ENCODE results near the gene OR13C9. TPM values are rescaled to one million over a fixed set of nuclear protein-coding genes. Genes with fewer than 3 reads are reported as not detected.

The OR13C9 gene
- total RNA-seq, 1 experiment from 2014 or later: not detected

DNA sequence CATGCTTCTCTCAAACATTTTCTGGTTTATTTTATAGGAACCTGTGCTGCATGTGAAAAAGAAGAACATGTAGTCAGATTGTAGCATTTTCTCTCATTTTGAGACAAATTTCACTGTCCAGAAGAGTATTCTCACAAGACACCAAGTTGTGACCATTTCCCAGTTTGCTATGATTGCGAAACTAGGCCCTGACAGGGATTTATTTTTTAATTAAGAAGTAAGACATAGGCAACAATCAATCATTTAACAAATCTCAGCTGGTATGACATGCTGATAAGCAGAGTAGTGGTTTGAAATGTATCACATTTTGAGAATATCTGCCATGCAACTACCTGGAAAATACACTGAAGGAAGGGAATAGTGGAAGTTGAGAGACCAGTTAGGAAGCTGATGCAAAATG is 37.4 kb downstream of the OR13C9 start:
- no peaks in the 10 kb centered on the region for H3K4me1 ChIP-seq
- H3K9me3 ChIP-seq (replicated peaks): no peaks in the 10 kb centered on the region
- no peaks in the 10 kb centered on the region for H3K36me3 ChIP-seq
- DNase-seq: no peak
- H3K4me3 ChIP-seq: no peak overlapping the region
- no peak overlapping the region for H3K27ac ChIP-seq
- no peaks in the 10 kb centered on the region for H3K27me3 ChIP-seq

- DNase-seq: no peak
- Histone ChIP-seq H3K4me3 (no peak overlapping the region), H3K36me3 (no peaks in the 10 kb centered on the region), H3K27ac (no peak overlapping the region), H3K4me1 (no peaks in the 10 kb centered on the region), H3K27me3 (no peaks in the 10 kb centered on the region), H3K9me3 (replicated peaks) (no peaks in the 10 kb centered on the region)
Observed at GRCh38 chr9:104577263-104577662, 40.7 kb downstream of the OR13C9 start.

DNA sequence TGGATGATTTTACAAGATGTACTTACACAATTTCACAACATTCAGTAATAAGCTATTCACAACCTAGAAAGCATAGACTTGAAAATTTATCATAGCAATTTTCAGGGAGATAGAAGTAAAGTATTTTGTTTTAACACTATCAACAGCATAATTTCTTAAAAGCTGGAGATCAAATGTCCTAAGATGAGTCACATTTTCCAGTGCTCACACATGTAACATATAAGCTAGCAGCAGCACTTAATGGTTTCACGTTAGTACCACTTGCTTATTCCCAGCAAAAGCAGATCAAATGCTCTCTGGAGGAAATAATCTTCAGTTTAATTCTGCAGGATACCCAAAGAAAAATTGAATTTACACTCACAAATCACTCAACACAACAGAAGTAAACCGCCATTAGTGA is 42.5 kb downstream of the OR13C9 start:
- no peaks in the 10 kb centered on the region for H3K36me3 ChIP-seq
- H3K4me1 ChIP-seq: no peaks in the 10 kb centered on the region
- H3K27ac ChIP-seq: no peak overlapping the region
- H3K27me3 ChIP-seq: no peaks in the 10 kb centered on the region
- no peak for DNase-seq
- no peak overlapping the region for H3K4me3 ChIP-seq
- H3K9me3 ChIP-seq (replicated peaks): no peaks in the 10 kb centered on the region

DNA sequence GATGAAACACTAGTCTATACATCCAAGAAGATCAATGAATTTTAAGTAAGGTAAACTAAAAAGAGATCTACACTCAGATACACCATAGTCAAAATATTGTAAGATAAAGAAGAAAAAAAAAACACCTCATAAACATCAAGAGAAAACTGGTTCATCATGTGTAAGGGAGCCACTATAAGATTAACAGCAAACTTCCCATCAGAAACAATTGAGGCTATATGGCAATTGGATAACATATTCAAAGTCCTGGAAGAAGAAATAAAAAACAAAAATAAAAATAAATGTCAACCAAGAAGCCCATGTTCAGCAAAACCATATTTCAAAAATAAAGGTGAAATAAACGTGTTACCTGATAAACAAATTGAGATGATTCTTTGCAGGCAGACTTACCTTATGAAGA is 45.4 kb downstream of the OR13C9 start:
- H3K9me3 ChIP-seq (replicated peaks): no peaks in the 10 kb centered on the region
- DNase-seq: no peak
- H3K27ac ChIP-seq: no peak overlapping the region
- no peak overlapping the region for H3K4me3 ChIP-seq
- no peaks in the 10 kb centered on the region for H3K36me3 ChIP-seq
- no peaks in the 10 kb centered on the region for H3K4me1 ChIP-seq
- no peaks in the 10 kb centered on the region for H3K27me3 ChIP-seq

- Histone ChIP-seq H3K9me3 (replicated peaks) (no peaks in the 10 kb centered on the region), H3K4me3 (no peak within 1 kb of the TSS), H3K27ac (no peak within 1 kb of the TSS), H3K36me3 (no peaks in the 10 kb centered on the region), H3K4me1 (no peaks in the 10 kb centered on the region), H3K27me3 (no peaks in the 10 kb centered on the region)
- DNase-seq: no peak
Observed at GRCh38 chr9:104568868-104569267, 49.1 kb downstream of the OR13C9 start, which contains the start of gene OR13C8. OR13C8 (plus strand) TSS chr9:104569168; CDS start chr9:104569168, 0 bp downstream.

Other genes with a start within 250 kb of the OR13C9 start
- not detected in 2 replicates for gene OR13F1, start 113.9 kb downstream of the OR13C9 start, total RNA-seq (2014; rRNA removed; shearing (Covaris generic))
- gene OR13C4, start 91.0 kb downstream of the OR13C9 start, total RNA-seq (2014; rRNA removed; shearing (Covaris generic)): not detected in 2 replicates
- gene OR13C3, start 81.3 kb downstream of the OR13C9 start, total RNA-seq (2014; rRNA removed; shearing (Covaris generic)): not detected in 2 replicates
- not detected in 2 replicates for gene OR13C8, start 49.0 kb downstream of the OR13C9 start, total RNA-seq (2014; rRNA removed; shearing (Covaris generic))
- gene OR13C5, start 18.8 kb downstream of the OR13C9 start, total RNA-seq (2014; rRNA removed; shearing (Covaris generic)): not detected in 2 replicates
- gene OR13C2, start 12.6 kb downstream of the OR13C9 start, total RNA-seq (2014; rRNA removed; shearing (Covaris generic)): not detected in 2 replicates
- not detected in 2 replicates for gene OR13D1, start 76.3 kb upstream of the OR13C9 start, total RNA-seq (2014; rRNA removed; shearing (Covaris generic))
- 25.3 and 27.8 TPM in 2 replicates for gene NIPSNAP3A, start 129.5 kb upstream of the OR13C9 start, total RNA-seq (2014; rRNA removed; shearing (Covaris generic))
- gene NIPSNAP3B, start 145.9 kb upstream of the OR13C9 start, total RNA-seq (2014; rRNA removed; shearing (Covaris generic)): 0.36 and 0.48 TPM in 2 replicates